Limb (tissue), 2 donors: Measurements from ENCODE around the gene TIMM23B.
"Not testable (repeated sequence)": the region's sequence is repeated elsewhere in the genome, so short reads cannot be mapped to it uniquely, and the experiment has no call there.

Experiments
- DNase-seq, 2 donors: peaks; one replicate each; pipeline ENCODE4 v3.0.0-alpha.2; 2016; ENCODE audit errors: extremely low spot score in 2 of 2

The TIMM23B gene

DNA sequence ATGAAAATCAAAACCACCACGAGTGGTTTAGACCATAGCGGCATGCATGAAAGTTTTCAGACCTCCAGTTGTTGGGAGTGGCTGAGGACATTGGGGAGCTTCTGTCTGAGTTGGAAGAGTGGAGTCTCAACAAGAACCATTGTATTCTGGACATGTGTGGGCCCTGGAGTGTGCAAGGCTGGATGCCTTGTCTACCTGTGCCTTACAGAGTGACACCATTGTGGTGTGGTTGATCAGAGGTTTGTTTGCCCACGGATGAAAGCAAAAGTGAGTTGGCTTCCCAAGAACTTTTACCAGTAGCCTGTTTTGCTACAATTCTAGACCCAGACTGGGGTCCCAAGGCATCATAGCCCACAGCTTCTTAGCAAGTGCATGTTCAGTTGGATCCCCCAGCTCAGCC is 35.9 kb downstream of the TIMM23B start:
- not testable (repeated sequence) for DNase-seq

DNA sequence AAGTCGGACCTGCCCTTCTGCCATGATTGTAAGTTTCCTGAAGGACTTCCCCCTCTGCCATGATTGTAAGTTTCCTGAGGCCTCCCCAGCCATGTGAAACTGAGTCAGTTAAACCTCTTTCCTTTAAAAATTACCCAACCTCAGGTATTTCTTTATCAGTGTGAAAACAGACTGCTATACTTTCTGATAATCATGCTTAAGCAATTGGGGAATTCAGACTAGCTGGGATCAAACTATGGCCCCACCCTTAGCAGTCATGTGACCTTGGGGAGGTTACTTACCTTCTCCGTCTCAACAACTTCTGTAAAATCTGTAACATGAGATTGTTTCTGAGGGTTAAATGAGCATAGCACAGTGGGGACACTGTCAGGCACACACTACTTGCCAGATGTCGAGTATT is 45.4 kb downstream of the TIMM23B start:
- not testable (repeated sequence) for DNase-seq

DNA sequence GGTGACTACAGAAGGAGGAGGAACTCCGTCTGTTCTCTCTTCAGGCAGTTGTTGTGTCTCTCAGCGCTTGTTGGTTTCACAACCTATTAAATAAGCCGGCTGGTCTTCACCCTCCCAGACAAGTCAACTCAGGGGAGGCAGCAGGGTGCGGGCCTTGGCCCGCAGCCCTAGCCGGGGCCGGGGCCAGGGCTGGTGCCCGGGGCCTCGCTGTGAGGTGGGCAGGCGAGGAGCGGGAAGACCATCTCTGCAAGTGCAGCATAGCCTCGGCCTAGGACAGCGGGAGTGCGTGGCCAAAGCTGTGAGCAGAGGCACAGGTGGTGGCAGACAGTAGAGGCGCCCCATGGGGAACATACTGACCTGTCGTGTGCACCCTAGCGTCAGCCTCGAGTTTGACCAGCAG is 46.5 kb downstream of the TIMM23B start, which contains the start of gene AGAP6:
Gene AGAP6 (plus strand): TSS at position 31 of the 400 bp plus-strand sequence. CDS start 310 bp downstream, at position 341.
- not testable (repeated sequence) for DNase-seq

DNA sequence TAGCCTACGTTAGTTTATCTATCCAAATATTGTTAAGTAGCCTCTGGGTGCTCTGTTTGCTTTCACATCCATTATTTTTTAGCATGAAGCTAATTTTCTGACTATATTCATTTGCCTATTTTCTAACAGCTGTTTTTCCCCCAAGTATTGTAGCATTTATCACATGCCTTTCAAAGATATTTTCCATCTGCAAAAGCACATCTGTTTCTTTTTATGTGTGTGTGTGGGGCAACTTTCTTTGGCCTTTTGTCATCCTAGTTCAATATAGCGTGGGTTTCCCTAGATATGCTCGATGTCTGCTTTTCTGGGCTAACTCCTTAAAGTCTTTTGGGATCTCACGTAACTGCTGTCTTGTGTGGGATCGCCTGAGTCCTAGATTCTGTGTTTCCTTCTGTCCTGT is 53.5 kb downstream of the TIMM23B start:
- DNase-seq: not testable (repeated sequence)

DNA sequence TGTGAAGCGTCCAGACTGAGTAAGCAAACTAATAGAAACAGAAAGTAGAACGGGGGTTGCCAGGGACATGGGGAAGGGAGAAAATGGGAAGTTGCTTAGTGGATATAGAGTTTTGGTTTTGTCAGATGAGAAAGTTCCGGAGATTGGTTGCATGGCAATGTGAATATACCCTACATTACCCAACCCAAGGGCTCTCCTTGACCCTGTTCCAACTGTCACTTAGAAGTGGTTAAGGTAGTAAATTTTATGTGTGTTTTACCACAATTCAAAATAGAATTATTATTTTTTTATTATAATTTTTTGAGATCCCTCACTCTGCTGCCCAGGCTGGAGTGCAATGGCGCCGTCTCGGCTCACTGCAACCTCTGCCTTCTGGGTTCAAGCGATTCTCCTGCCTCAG is 72.2 kb downstream of the TIMM23B start:
- not testable (repeated sequence) for DNase-seq

DNA sequence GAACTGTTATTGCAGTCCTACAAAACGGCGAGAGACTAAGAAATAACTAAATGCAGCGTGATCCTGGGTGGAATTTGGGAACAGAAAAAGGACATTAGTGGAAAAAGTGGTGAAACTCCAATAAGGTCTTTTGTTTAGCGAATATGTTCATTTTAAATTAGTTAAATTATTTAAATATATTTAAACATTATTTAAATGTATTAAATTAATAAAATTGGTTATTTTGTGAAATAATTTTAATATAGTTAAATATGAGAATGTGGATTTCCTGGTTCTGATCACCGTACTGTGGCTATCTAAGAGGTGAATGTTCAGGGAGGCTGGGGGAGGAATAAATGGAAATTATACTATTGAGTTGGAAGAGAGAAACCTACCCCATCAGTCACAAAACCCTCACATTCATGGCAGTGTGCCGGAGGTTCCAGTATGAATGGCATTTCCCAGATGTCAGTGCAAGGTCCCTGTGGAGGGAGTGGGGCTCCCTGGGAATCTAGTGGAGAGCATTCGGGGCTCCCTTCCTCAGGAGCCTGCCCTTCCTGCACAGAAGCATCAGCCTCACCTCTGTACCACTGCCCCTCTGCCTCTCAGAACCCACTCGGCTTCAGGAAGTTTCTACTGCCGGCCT is 73.9 kb downstream of the TIMM23B start:
- not testable (repeated sequence) for DNase-seq

DNA sequence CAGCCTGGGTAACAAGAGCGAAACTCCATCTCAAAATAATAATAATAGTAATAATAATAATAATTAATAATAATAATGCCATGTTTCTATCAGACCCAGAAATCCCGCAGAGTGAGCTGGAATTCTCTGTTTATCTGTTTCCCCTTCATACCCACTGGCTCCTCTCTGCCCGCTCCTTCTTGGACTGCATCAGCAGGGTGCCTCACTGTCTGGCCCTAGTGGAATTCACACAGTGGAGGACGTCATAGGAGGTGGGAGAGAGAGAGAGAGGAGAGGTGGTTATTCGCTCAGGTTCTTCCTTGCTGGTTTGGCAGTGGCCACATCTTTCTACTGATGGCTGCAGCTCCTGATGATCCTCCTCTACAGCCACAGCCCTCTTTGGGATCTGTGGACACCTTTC is 75.1 kb downstream of the TIMM23B start:
- not testable (repeated sequence) for DNase-seq

DNA sequence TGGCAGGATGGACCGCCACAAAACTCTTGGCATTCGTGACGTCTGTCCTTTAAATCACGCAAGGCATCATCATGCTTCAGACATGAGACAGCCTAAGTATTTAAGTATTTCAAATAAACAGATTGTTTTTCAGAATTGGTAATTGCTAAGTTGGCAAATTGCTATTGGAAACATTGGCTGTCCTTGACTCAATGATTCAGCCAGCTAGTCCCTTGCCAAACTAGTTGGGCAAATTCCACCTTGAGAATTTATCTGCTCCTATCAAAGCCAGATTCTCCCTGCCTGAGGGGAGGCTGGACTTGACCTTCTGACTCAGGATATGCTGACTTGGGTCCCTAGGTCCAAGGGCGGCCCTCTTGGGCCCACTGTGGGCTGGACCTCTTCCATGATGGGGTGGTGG is 75.8 kb downstream of the TIMM23B start:
- DNase-seq: not testable (repeated sequence)

DNA sequence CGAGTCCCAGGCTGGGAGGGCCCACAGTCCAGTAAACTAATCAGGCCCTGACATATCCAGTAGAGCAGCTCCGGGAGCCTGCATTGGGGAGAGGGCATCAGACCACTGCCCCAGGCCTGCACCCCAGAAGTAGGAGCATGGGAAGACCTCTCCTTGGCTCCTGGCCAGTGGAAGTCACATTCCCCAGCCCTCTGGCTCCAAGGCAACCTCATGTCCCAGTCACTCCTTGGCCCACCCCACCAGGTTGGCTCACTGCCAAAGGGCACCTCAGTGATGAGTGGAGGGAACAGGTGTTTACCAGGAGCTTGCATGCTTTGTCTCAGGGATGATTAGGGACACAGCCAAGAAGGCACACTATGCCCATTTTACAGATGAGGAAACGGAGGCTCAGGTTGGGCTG is 77.4 kb downstream of the TIMM23B start:
- DNase-seq: not testable (repeated sequence)

DNA sequence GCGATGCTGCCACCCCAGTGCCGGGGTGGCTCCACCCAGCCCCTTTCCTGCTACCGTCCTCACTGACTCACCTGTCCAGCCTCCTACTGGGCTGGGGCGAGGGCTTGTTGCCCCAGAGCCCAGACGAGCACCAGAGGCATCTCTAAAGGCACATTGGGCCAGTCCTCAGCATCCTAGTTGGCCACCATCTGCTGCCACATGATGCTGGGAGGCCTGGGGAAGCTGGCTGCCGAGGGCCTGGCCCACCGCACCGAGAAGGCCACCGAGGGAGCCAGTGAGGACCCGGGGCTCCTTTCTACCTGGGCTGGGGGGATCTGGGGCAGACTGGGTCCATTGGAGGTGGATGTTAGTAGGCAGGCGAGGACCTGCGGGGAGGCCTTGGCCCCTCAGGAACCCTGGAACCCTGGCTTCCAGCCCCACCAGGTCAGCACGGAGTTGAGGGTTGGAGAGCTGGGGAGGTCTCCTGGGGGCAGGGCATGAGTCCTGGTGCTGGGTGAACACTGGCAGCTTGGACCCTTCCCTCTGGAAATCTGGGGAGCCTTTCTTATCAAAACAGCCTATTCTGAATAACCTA is 78.7 kb downstream of the TIMM23B start:
- not testable (repeated sequence) for DNase-seq

DNA sequence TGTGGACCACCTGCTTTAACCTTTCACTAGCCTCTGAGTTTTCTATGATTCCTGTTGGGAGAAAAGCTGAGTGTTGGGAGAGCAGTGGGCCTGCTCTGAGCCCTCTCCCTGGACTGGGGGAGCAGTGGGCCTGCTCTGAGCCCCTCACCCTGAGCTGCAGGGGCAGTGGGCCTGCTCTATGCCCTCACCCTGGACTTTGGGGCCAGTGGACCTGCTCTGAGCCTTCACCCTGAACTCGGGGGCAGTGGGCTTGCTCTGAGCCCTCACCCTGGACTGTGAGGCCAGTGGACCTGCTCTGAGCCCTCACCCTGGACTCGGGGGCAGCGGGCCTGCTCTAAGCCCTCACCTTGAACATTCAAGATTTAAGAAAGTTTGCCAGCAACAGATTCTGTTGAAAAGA is 79.8 kb downstream of the TIMM23B start:
- DNase-seq: no peak
